Panc1 (cell line): ENCODE data around the gene TP53BP2.

Experiments
- POLR2AphosphoS5 ChIP-seq: IDR thresholded peaks from 2 replicates; pipeline ENCODE4 v1.6.1; 2012; ENCODE audit warnings: mild to moderate bottlenecking, low read depth, low read length, moderate library complexity
- SIN3A ChIP-seq: IDR thresholded peaks from 2 replicates; pipeline ENCODE4 v1.6.1; 2012; ENCODE audit warnings: low read depth, mild to moderate bottlenecking, low read length, moderate library complexity, borderline replicate concordance; ENCODE audit not compliant: insufficient read depth
- TCF7L2 ChIP-seq: IDR thresholded peaks from 2 replicates; pipeline ENCODE4 v1.6.1; 2011; ENCODE audit warnings: mild to moderate bottlenecking, low read depth, low read length, inconsistent platforms
- TF ChIP-seq, protein P1 (sequence below): fragments of 450-650 bp; IDR thresholded peaks from 2 replicates; pipeline ENCODE4 v1.5.1; 2017; ENCODE audit warnings: mild to moderate bottlenecking
- TF ChIP-seq, protein P2 (sequence below), 2 experiments: IDR thresholded peaks; 2 replicates each; pipeline ENCODE4 v1.6.1; 2011 to 2012; ENCODE audit warnings: low read depth in 2 of 2, control low read depth in 1 of 2, low read length in 1 of 2, mild to moderate bottlenecking in 1 of 2, moderate library complexity in 1 of 2; ENCODE audit not compliant: insufficient read depth in 1 of 2

DNA sequence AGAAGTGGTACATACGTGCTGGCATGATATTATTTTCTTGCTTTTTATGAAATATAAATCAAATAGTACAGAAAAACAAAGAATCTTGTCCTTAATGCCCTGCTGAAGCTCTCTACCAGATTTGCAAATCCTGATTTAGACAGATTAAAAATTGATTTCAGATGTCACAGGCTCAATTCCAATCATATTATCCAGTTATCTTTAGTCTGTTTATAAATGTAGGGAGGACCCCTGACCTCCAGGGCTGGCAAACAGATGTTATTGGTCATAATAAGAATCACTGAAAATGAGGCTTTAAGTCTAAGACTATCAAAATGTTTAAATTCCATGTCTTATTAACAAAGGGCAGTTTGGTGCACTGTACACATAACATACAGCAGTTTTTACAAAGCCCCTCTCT, 62.1 kb downstream of the TP53BP2 start:
- TF ChIP-seq, protein P1, sequence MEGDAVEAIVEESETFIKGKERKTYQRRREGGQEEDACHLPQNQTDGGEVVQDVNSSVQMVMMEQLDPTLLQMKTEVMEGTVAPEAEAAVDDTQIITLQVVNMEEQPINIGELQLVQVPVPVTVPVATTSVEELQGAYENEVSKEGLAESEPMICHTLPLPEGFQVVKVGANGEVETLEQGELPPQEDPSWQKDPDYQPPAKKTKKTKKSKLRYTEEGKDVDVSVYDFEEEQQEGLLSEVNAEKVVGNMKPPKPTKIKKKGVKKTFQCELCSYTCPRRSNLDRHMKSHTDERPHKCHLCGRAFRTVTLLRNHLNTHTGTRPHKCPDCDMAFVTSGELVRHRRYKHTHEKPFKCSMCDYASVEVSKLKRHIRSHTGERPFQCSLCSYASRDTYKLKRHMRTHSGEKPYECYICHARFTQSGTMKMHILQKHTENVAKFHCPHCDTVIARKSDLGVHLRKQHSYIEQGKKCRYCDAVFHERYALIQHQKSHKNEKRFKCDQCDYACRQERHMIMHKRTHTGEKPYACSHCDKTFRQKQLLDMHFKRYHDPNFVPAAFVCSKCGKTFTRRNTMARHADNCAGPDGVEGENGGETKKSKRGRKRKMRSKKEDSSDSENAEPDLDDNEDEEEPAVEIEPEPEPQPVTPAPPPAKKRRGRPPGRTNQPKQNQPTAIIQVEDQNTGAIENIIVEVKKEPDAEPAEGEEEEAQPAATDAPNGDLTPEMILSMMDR = no peak
- TF ChIP-seq POLR2AphosphoS5 = no peak
- no peak for TF ChIP-seq TCF7L2
- TF ChIP-seq, protein P2, sequence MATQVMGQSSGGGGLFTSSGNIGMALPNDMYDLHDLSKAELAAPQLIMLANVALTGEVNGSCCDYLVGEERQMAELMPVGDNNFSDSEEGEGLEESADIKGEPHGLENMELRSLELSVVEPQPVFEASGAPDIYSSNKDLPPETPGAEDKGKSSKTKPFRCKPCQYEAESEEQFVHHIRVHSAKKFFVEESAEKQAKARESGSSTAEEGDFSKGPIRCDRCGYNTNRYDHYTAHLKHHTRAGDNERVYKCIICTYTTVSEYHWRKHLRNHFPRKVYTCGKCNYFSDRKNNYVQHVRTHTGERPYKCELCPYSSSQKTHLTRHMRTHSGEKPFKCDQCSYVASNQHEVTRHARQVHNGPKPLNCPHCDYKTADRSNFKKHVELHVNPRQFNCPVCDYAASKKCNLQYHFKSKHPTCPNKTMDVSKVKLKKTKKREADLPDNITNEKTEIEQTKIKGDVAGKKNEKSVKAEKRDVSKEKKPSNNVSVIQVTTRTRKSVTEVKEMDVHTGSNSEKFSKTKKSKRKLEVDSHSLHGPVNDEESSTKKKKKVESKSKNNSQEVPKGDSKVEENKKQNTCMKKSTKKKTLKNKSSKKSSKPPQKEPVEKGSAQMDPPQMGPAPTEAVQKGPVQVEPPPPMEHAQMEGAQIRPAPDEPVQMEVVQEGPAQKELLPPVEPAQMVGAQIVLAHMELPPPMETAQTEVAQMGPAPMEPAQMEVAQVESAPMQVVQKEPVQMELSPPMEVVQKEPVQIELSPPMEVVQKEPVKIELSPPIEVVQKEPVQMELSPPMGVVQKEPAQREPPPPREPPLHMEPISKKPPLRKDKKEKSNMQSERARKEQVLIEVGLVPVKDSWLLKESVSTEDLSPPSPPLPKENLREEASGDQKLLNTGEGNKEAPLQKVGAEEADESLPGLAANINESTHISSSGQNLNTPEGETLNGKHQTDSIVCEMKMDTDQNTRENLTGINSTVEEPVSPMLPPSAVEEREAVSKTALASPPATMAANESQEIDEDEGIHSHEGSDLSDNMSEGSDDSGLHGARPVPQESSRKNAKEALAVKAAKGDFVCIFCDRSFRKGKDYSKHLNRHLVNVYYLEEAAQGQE (IDR thresholded peaks at IDR 0.05; ENCODE audit: insufficient read depth in 1 of 2, low read depth in 2 of 2, low read length in 1 of 2) = no peak
- no peak for TF ChIP-seq SIN3A
